HG02840 (cell line): ENCODE results near the gene C20orf173.

Source experiments
- ATAC-seq: cut with Tn5 transposase; IDR thresholded peaks from one replicate; pipeline ENCODE4 v1.9.1; 2021; ENCODE audit warnings: mild to moderate bottlenecking, moderate library complexity, moderate number of reproducible peaks; ENCODE audit not compliant: unreplicated experiment, low FRiP score

C20orf173 gene

DNA sequence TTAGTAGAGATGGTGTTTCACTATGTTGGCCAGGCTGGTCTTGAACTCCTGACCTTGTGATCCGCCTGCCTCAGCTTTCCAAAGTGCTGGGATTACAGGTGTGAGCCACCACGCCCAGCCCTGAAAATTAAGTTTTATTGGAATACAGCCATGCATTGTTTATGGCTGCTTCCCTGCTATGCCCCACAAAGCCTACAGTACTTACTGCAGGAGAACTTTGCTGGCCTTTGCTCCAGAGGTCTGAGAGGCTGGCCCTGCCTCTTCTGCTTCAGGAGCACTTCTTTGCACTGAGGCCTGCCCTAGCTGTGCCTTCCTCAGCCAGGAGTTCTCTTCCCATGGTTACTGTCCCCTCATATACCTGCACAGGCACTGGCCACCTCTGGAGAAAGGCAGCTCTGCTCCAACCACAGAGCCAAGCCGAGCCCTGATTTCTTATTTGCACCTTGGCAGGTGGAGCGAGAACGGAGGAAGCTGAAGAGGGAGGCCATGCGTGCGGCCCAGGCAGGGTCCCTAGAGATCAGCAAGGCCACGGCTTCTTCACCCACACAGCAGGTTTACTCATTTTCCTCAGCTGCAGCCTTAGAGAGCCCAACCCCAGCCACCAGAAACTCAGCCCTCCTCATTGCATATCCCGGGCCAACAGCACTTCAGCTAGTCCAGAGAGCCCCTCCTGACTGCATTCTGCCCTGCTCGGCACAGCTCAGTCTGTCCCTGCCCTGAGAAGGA, 20.8 kb downstream of the C20orf173 start:
- ATAC-seq: no peak

DNA sequence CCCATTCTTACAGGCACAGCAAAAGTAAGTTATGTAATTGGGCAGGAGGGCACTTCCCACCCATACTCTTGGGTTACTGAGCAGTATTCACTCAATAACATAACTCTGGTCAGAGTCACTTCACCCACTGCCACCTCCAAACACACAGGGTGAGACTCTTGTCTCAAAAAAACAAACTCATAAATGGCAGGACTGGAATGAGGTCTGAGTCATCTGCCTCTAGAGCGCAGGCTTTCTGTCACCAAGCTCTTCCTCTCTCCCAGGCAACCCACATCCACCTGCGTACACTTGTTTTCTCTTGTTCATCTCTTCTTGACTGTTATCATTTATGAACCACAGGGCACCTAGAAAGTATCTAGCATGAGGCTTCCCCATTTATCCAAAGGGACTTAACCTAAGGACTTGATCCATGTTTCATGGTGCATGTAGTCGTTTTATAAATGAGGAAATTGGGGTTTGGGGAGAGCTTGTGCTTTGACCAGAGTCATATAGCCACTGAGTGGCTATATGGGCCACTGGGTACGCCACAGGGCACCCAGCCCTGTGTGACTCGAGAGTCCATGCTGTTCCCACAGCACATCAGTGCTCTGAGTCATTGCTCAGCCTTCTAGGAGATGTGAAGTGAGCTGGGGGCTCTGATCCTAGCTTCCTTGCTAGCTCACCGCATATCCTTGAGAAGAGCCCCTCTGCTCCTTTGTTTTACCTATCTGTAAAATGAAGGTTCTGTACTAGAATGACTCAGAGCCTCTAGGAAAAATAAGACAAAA, 22.4 kb downstream of the C20orf173 start:
- no peak for ATAC-seq

GRCh38 chr20:35506179-35506578, 23.3 kb downstream of the C20orf173 start:
- no peak for ATAC-seq

DNA sequence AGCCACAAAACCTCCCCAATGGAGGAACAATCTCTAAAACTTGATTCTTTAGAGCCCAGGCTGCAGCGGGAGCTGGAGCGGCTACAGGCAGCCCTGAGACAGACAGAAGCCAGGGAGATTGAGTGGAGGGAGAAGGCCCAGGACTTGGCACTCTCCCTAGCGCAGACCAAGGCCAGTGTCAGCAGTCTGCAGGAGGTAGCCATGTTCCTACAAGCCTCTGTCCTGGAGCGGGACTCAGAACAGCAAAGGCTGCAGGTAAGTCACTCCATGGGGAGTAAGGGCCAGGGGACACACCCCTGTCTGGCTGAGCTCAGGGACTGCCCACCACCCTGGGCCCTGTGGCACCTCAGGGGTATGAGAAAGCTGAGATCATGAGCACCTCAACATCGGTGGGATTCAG, 24.7 kb downstream of the C20orf173 start:
- ATAC-seq: no peak

- no peak for ATAC-seq
Observed at GRCh38 chr20:35503841-35504561, 25.5 kb downstream of the C20orf173 start.

- ATAC-seq: no peak
Observed at GRCh38 chr20:35503281-35503680, 26.2 kb downstream of the C20orf173 start.

DNA sequence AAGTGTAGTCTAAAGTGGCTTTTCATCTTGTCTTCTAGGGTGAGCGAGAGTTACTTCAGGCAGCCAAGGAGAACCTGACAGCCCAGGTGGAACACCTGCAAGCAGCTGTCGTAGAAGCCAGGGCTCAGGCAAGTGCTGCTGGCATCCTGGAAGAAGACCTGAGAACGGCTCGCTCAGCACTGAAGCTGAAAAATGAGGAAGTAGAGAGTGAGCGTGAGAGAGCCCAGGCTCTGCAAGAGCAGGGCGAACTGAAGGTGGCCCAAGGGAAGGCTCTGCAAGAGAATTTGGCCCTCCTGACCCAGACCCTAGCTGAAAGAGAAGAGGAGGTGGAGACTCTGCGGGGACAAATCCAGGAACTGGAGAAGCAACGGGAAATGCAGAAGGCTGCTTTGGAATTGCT, 27.1 kb downstream of the C20orf173 start:
- ATAC-seq: peak; percentile 60

- ATAC-seq: no peak
Observed at GRCh38 chr20:35499271-35499670, 30.2 kb downstream of the C20orf173 start.

GRCh38 chr20:35497780-35498189, 31.7 kb downstream of the C20orf173 start:
- ATAC-seq: no peak

DNA sequence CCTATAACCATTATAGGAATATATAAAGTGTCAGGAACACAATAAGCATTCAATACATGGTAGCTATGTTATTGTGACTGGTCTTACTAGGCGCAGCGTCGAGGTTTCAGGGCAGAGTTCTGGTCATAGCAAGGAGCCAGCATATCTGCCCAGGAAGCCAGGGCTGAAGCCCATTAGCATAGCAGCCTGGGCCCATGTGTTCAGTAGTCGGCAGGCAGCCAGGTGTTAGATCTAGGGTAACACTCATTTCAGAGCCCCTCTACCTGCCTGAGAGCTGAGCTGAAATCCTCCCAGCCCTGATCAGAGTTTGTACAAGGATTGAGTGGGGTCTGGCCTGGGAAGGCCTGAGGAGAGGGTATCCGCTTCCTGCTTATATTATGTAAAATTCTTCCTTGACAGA, 32.1 kb downstream of the C20orf173 start:
- no peak for ATAC-seq

DNA sequence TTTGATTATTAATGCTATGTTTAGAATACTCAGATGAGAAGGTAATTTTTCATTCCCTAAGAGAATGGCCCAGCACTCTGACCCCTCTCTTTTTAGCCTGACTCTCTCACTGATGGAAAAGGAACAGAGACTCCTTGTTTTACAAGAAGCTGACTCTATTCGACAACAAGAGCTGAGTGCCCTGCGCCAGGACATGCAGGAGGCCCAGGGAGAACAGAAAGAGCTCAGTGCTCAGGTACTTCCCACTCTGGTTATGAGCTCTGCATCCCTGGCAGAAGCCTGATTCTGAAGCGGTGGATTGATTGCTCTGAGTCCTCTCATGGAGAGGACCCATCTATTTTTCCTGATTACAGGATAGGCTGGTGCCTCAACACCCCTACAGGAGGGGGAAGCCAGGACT, 33.0 kb downstream of the C20orf173 start:
- no peak for ATAC-seq

- no peak for ATAC-seq
Observed at GRCh38 chr20:35492352-35492751, 37.1 kb downstream of the C20orf173 start.

DNA sequence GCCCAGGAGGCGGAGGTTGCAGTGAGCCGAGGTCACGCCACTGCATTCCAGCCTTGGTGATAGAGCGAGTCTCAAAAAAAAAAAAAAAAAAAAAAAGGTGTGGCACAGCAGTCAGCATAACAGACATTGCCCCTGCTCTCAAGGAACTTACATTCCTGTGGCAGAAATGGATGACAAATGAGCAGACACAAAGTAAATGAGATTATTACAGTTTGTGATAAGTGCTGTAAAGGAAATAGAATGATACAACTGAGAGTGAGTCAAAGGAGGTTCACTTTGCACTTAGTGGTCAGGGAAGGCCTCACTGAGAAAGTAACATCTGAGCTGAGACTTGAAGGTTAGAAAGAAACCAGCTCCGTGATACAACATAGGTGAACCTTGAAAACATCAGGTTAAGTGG, 37.6 kb downstream of the C20orf173 start:
- no peak for ATAC-seq

- peak; percentile 79 for ATAC-seq
Observed at GRCh38 chr20:35490736-35491181, 38.7 kb downstream of the C20orf173 start.

DNA sequence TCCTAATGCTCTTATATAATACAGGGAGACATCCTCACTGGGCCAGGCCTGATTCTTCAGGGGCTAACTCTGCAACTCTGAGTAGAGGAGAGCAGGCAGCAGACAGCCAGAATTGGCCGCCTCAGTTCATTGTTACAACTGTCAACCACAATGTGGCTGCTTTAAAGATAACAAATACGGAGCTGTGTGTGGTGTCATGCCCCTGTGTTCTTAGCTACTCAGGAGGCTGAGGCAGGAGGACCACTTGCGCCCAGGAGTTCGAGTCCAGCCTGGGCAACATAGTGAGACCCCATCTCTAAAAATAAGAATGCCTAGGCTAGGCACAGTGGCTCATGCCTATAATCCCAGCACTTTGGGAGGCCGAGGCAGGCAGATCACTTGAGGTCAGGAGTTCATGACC, 39.7 kb downstream of the C20orf173 start:
- no peak for ATAC-seq

- no peak for ATAC-seq
Observed at GRCh38 chr20:35487479-35487878, 42.0 kb downstream of the C20orf173 start.

DNA sequence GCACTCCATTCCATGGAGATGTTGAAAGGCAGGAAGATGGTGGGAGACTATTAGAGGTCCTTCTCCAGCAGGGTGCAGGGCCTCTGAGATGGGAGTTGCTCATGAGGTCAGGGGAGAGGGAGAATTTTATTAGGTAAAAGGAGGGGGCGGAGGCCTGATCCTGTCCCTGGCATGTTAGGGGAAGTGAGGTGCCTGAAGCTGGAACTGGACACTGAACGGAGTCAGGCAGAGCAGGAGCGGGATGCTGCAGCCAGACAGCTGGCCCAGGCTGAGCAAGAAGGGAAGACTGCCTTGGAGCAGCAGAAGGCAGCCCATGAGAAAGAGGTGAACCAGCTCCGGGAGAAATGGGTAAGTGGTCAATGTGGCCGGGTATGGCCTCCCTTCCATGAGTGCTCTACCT, 49.7 kb downstream of the C20orf173 start:
- no peak for ATAC-seq

GRCh38 chr20:35478804-35479472, 50.5 kb downstream of the C20orf173 start:
- no peak for ATAC-seq
